HG03521 (cell line): ENCODE results near the gene MVD.

ENCODE experiments used
- ATAC-seq: cut with Tn5 transposase; IDR thresholded peaks from one replicate; pipeline ENCODE4 v1.9.1; 2021; ENCODE audit warnings: mild to moderate bottlenecking, moderate library complexity; ENCODE audit not compliant: unreplicated experiment

Gene MVD

DNA sequence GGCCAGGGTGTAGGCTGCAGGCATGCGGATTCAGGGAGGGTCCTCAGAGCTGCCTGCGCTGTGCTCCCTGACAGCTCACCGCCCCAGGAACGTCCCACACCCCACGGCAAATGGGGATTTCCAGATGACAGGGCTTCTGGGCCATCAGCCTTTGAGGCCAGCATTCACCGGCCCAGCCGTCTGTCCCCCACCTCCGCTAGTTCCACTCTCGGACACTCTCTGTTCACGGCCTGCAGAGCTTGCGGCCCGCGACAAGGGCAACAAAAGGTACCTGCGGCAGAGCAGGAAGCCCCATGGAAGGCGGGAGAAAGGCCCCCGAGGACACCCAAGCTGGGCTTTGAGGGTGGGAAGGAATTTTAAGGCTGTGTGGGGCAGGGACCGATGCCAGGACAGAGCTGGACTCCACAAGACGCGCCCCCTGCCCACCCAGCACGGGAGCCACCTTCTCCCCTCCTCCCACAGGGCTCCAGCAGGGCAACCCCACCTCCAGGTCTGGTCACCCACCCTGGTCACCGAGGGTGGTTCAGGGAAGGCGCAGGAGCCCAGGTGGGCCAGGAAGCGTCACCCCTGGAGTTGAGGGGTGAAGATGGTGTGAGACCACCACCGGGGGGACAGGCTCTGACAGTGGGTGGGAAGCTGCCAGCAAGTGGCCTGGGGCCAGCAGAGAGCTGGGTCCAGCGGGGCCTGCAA, 6.5 kb downstream of the MVD start:
- no peak for ATAC-seq

- no peak for ATAC-seq
Measured at GRCh38 chr16:88655733-88656281, 7.1 kb downstream of the MVD start.

DNA sequence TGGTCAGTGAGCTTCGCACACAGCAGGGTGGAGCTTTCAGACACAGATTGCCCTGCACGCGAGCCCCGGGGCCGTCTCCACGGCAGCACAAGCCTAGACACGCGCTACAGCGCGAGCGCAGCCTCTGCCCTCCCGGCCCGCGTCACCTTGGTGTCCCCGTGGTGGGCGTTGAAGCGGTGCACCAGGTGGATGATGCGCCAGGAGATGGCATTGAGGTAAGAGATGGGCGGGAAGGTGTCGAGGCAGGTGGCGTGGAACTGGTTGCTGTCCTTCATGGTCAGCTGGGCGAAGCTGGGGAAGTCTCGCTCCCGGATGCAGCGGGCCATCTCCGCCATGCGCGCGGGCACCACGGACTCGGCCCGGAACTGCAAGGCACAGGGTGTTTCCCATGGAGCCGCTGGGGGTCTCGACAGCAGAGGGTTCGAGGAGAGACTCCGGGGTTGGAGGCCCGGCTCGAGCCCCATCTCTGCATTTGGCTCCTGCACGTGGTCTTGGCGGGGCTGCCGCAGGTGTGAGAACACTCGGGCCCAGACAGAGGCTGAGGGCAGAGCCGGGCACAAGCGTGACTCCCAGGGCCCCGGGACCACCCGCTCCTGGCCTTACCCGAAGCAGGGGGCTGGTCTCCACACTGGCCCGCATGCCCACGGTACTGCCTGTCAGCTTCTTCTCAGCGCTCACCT, 7.7 kb downstream of the MVD start:
- ATAC-seq, result no peak

DNA sequence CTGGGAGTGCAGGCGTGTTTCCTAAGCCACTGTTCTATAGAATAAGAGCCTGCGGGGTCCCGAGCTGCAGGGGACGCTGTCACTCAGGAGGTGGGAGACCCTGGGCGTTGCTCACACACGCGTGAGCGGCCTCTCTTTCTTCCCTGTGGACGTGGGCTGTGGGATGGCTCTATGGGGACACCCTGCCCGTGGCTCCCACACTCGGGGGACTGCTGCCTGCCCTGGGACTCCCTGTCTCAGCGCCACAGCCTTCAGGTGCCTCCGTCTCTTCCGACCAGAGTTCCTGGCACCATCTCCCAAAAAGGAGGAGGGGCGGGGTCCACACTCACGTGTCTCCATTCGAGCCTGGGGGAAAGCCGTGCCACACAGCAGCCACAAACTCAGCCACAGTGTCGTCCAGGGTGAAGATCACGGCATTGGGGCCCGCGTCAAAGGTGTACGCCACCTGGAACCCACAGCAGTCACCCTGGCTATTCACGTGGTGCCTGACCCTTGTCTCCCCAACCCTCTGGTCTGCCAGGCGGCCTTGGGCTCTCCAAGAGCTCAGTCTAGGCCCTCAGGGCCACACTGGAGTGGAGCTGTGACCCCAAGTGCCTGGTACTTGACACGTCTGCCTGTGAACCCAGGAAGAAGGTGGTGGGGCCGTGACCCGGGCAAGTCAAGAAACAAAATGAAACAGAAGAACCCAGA, 8.4 kb downstream of the MVD start:
- no peak for ATAC-seq

- ATAC-seq, result no peak
Measured at GRCh38 chr16:88653596-88654362, 9.1 kb downstream of the MVD start.

DNA sequence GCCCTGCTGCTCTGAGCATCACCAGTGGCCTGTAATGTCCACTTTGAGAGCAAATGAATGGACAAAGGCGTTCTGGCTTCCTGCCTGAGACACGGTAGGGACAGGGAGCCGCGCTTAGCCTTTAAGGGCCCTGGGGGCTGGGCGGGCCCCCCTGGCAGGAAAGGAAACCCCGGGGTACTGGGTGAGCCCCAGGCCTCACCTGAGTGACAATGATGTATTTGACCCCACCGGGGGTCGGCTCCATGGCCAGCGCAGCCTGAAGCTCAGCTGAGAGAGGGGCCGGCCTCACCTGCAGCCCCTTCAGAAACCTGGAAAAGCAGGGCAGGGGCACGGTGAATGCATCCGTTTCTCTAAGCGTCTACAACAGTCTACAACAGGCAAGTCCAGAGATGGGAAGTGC, 9.8 kb downstream of the MVD start:
- no peak for ATAC-seq

GRCh38 chr16:88652762-88653063, 10.2 kb downstream of the MVD start:
- no peak for ATAC-seq

DNA sequence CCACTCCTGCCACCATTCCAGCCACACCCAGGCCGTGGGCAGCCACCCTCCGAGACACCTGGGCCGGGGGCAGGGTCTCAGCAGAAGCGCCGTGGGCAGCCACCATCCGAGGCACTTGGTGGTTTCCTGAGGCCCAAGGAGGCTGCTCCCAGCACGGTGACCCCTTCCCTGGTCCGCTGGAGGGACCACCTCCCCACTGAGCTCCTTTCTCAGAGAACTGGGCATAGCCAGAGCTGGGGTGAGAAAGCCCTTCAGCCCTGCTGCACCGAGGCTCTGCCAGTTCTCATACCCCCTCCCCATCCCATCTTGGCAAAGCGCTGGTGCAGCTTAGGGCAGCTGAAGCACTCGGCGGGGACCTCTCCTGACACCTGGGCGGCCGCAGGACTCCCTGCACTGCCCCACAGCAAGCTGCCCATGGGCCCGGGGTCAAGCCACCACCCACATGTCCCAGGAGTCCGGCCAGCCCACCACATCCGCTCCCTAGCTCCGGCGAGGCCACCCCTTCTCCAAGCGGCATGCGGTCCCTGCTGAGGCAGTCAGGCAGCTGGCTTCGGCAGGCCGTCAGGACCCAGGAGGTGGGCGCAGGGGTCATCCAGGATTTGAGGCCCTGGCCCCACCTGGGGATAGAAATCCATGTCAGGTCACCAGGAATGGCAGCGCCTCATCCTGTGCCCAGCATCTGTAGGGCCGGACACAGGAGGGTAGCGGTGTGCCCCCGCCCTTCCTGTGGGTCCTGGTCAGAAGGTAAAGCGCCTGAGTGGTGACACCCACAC, 10.7 kb downstream of the MVD start:
- ATAC-seq, result no peak

DNA sequence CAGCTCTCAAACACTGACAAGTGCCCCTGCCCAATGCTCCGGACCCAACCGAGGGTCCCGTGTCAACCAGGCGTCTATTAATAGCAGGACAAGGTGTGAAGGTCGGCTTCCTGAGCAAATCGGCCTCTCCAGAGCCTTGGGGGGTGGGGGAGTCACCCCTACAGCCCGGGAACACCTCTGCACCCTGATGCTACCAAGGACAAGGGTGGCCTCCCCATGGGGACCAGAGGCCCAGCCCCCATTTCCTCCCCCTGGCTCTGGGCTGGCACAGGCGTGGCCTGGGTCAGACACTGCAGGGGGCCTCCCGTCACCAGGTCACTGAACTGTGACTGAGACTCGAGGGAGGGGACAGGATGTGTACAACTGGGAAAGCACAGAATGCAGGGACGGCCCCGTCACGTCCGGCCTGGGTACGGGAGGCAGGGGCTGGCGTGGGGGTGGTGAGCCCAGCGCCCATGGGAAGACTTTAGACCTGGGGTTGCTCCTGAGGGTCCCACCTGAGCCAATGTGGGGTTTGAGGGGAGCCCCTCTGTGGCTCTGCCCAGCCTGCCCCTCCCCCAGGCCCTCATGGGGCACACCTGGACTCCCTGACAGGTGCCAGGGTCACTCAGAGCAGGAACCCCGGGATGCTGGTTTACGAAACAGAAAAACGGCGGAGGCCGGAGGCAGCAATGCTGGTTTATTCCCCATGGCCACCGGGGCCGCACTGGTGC, 11.5 kb downstream of the MVD start:
- ATAC-seq, result peak; percentile 66

DNA sequence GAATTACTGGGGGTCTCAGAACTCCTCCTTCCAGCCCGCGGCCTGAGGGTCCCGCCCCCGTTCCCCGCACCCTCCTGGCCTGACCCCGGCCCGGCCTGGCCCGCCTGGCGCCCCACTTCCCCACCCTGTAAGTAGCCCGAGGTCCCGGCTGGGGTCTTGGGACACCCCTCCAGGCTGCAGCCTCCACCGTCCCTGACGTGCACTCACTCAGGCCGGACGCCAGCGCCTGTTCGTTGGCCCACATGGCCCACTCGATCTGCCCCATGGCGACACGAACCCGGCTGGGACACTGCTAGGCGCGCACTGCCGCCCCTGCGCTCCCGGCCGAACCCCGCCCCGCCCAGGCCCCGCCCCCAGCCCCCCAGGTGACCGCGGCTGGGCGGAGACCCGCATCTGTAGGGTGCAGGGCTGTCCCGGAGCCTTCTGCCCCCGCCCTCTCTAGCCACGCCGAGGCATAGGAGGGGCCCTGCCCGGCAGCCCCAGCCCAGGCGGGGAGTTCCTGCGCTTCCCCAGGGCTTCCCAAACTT, 12.1 kb downstream of the MVD start, which contains the start of gene CYBA:
Gene CYBA, minus strand, starts transcription at position 305 of the 527 bp plus-strand sequence. Its CDS starts 40 bp downstream, at position 265.
- ATAC-seq, result peak; percentile 71

DNA sequence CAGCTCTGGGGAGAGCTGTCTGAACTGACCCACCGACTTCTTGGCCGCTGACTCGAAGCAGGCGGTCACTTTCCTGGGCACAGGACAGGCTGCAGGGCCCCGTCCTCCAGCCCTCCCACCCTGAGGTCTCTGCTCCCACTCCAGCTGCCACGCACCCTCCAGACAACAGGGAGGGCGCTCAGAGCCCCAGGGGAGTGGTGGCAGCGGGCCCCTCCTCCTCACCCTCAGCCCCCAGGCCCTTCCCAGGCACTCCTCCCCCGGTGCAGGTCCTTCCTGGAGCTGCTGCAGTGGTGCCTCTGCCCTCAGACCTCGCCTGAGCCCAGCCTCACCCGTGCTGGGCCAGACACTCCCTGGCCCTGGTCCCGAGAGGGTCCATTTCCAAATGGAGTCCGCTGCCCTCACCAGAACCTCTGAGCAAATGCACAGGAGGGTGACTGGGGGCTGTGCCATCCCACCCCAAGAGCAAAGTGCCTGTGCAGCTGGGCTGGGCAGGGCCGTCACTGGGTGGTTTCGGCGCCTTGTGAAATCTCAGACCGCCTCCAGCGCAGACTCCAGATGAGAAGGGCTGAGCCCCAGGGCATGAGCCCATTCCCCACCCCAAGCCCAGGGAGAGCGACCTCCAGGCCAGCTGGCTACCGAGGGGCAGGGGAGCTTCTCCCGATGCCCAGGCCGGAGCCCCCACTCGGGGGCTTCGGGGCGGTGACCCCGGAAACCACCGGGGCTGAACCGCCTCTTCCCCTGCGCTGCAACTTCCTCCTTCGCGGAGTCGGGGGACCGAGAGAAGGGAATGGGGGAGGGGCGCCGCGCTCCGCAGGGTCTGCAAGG, 12.8 kb downstream of the MVD start:
- ATAC-seq, result peak; percentile 13

GRCh38 chr16:88649195-88649923, 13.5 kb downstream of the MVD start:
- no peak for ATAC-seq

GRCh38 chr16:88647178-88648070, 15.5 kb downstream of the MVD start:
- ATAC-seq, result no peak

- ATAC-seq, result no peak
Measured at GRCh38 chr16:88646345-88647034, 16.4 kb downstream of the MVD start.

- ATAC-seq, result no peak
Measured at GRCh38 chr16:88645941-88646340, 16.9 kb downstream of the MVD start.

DNA sequence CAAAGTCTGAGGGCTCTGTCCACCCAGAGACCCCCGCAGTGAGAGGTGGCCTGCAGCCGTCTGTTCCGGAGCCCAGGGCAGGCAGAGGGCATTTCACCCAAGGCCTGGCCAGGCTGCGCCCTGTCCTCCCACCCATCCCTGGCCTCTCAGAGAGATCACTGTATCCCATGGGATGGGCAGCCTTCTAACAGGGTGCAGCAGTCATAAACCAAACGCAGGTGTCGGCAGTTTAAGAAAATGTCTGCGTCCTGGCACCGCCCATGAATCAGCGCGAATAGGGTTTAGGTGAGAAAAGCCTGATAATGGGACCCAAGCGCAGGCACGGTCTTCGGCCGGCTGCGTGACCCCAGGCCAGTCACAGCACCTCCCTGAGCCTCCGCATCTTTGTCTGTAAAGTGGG, 17.4 kb downstream of the MVD start:
- ATAC-seq, result no peak

- ATAC-seq, result no peak
Measured at GRCh38 chr16:88643644-88643932, 19.3 kb downstream of the MVD start.
